Activated naive CD4-positive, alpha-beta T cell treated with anti-CD3 and anti-CD28 coated beads for 36 hours (primary cell): ENCODE results near the gene DTNB. TPM values are rescaled to one million over a fixed set of nuclear protein-coding genes. Genes with fewer than 3 reads are reported as not detected.

Source experiments
- CTCF ChIA-PET: fragments of 350-600 bp; sonication (Branson Sonifier 250); formaldehyde crosslinking; loops from one replicate; lab custom pipeline; 2021; ENCODE audit warnings: antibody characterized with exemption; lab: Charles Lee
- DNase-seq: peaks from one replicate; pipeline ENCODE4 v3.0.0-alpha.2; 2020
- H3K27ac Mint-ChIP-seq: one replicate; pipeline ENCODE4 v1.8.0; 2021; ENCODE audit warnings: mild to moderate bottlenecking, mixed read lengths
- H3K27me3 Mint-ChIP-seq: one replicate; pipeline ENCODE4 v1.8.0; 2021; ENCODE audit warnings: low read depth, mixed read lengths
- H3K36me3 Mint-ChIP-seq: one replicate; pipeline ENCODE4 v1.8.0; 2021; ENCODE audit warnings: low read depth, mixed read lengths
- H3K4me1 Mint-ChIP-seq: one replicate; pipeline ENCODE4 v1.8.0; 2021; ENCODE audit warnings: low read depth, mixed read lengths
- H3K4me3 Mint-ChIP-seq: one replicate; pipeline ENCODE4 v1.8.0; 2021; ENCODE audit warnings: mild to moderate bottlenecking, moderate library complexity, mixed read lengths
- H3K9me3 Mint-ChIP-seq: one replicate; pipeline ENCODE4 v1.8.0; 2021; ENCODE audit warnings: mixed read lengths
- intact Hi-C: fragments of 100-400 bp; cut with micrococcal nuclease; formaldehyde crosslinking; loops from one replicate; pipeline ENCODE4 v1.15.1; 2023
- total RNA-seq, 2 experiments: library from RNA; stranded (reverse); gene quantifications; one replicate each; pipeline ENCODE4 v1.2.3, GENCODE V29; 2021

Gene DTNB
- total RNA-seq, 2 experiments from 2014 or later = 27.2 to 27.6 TPM

- CTCF ChIA-PET = interaction anchor here (0.6 to 3.7 kb wide), 9 partner anchors 9 to 59 kb away, joined by 3 to 19 read pairs (median 4); no protein-coding TSS in a partner anchor
- intact Hi-C loops = loop anchor here (5.0 kb wide), 1 partner anchor 116 kb away; no protein-coding TSS in a partner anchor
- Mint-ChIP-seq H3K4me1 (peaks cover 74% of the 10 kb centered on the region), H3K27me3 (no peaks in the 10 kb centered on the region), H3K4me3 (no peak overlapping the region), H3K27ac (peak overlapping the region; percentile 76), H3K36me3 (no peaks in the 10 kb centered on the region), H3K9me3 (no peaks in the 10 kb centered on the region)
- DNase-seq = no peak
Observed at GRCh38 chr2:25336383-25336841, 337.0 kb downstream of the DTNB start.

- Mint-ChIP-seq H3K4me3 (no peak overlapping the region), H3K27ac (no peak overlapping the region), H3K4me1 (peaks cover 79% of the 10 kb centered on the region), H3K36me3 (no peaks in the 10 kb centered on the region), H3K9me3 (no peaks in the 10 kb centered on the region), H3K27me3 (no peaks in the 10 kb centered on the region)
- no peak for DNase-seq
- intact Hi-C loops = loop anchor here (5.0 kb wide), 1 partner anchor 116 kb away; no protein-coding TSS in a partner anchor
- CTCF ChIA-PET = interaction anchor here (0.6 to 2.4 kb wide), 6 partner anchors 8 to 41 kb away, joined by 3 to 10 read pairs (median 4); no protein-coding TSS in a partner anchor
Observed at GRCh38 chr2:25335971-25336370, 337.4 kb downstream of the DTNB start.

DNA sequence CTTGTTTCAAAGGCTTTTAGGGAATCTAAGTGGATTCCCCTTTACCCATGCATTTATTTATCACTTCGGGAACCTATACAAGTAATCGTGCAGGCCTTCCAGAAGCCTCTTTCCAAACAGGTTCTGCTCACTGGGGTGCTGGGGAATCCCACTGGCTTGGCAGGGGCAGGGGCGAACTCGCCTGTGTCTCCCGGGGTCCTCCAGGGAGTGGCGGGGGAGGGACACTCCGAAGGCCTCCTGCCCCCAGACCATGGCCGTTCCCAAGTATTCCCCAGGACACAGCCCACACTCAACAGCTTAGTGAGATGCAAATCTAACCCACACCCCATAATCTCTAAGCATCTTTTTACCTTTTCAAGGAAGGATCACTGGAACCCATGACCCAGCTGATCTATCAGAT is 338.2 kb downstream of the DTNB start:
- no peak overlapping the region for H3K27ac Mint-ChIP-seq
- intact Hi-C loops = loop anchor here (5.0 kb wide), 1 partner anchor 117 kb away; no protein-coding TSS in a partner anchor
- no peaks in the 10 kb centered on the region for H3K9me3 Mint-ChIP-seq
- H3K4me1 Mint-ChIP-seq = peaks cover 85% of the 10 kb centered on the region
- no peak for DNase-seq
- no peaks in the 10 kb centered on the region for H3K27me3 Mint-ChIP-seq
- no peaks in the 10 kb centered on the region for H3K36me3 Mint-ChIP-seq
- H3K4me3 Mint-ChIP-seq = no peak overlapping the region
- CTCF ChIA-PET = interaction anchor here (1.0 to 2.0 kb wide), 3 partner anchors 12 to 41 kb away, joined by 3 to 10 read pairs (median 8); no protein-coding TSS in a partner anchor

DNA sequence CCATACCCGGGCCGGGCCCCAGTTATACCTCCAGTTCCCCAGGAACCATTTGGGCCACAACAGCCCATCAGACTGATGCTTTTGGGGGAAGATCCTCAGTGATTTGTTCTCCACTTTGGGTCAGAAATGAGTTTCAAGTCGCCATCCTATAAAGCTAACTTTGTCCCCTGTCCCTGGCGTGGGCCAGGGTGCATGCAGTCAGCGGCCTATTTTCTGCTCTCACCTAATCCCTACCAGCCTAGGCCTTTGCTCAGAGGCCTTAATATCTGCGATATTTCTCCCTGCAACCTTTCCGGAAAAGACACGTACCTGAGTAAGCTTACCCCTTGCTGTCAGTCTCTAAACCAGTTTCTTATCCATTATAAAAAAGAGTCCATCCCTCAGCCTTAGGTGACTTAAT is 338.9 kb downstream of the DTNB start:
- no peaks in the 10 kb centered on the region for H3K27me3 Mint-ChIP-seq
- CTCF ChIA-PET = interaction anchor here (1.7 to 1.9 kb wide), 2 partner anchors 20 to 42 kb away, joined by 7 to 8 read pairs; no protein-coding TSS in a partner anchor

GRCh38 chr2:25333981-25334380 is 339.4 kb downstream of the DTNB start:
- Mint-ChIP-seq H3K36me3 (no peaks in the 10 kb centered on the region), H3K27me3 (no peaks in the 10 kb centered on the region), H3K9me3 (no peaks in the 10 kb centered on the region), H3K4me1 (peaks cover 85% of the 10 kb centered on the region), H3K4me3 (no peak overlapping the region), H3K27ac (no peak overlapping the region)
- intact Hi-C loops = loop anchor here (1.0 kb wide), 1 partner anchor 21 kb away; no protein-coding TSS in a partner anchor
- CTCF ChIA-PET = interaction anchor here (1.7 to 3.6 kb wide), 3 partner anchors 20 to 43 kb away, joined by 7 to 13 read pairs (median 8); no protein-coding TSS in a partner anchor
- DNase-seq = no peak

More for the DNA sequence above, 338.9 kb downstream of the DTNB start:
- intact Hi-C loops = loop anchor here (1.0 kb wide), 1 partner anchor 21 kb away; no protein-coding TSS in a partner anchor
- no peaks in the 10 kb centered on the region for H3K9me3 Mint-ChIP-seq
- H3K4me3 Mint-ChIP-seq = no peak overlapping the region
- no peaks in the 10 kb centered on the region for H3K36me3 Mint-ChIP-seq
- DNase-seq = no peak
- peak overlapping the region; percentile 27 for H3K27ac Mint-ChIP-seq
- peaks cover 89% of the 10 kb centered on the region for H3K4me1 Mint-ChIP-seq

- no peak for DNase-seq
- H3K4me3 Mint-ChIP-seq = no peak overlapping the region
- CTCF ChIA-PET = interaction anchor here (1.2 to 3.6 kb wide), 3 partner anchors 17 to 38 kb away, joined by 4 to 13 read pairs (median 9); no protein-coding TSS in a partner anchor
- no peaks in the 10 kb centered on the region for H3K9me3 Mint-ChIP-seq
- H3K27ac Mint-ChIP-seq = no peak overlapping the region
- H3K4me1 Mint-ChIP-seq = peaks cover 71% of the 10 kb centered on the region
- peaks cover 6% of the 10 kb centered on the region for H3K36me3 Mint-ChIP-seq
- intact Hi-C loops = no loop called here
- H3K27me3 Mint-ChIP-seq = no peaks in the 10 kb centered on the region
Observed at GRCh38 chr2:25332571-25332970, 340.8 kb downstream of the DTNB start.

DNA sequence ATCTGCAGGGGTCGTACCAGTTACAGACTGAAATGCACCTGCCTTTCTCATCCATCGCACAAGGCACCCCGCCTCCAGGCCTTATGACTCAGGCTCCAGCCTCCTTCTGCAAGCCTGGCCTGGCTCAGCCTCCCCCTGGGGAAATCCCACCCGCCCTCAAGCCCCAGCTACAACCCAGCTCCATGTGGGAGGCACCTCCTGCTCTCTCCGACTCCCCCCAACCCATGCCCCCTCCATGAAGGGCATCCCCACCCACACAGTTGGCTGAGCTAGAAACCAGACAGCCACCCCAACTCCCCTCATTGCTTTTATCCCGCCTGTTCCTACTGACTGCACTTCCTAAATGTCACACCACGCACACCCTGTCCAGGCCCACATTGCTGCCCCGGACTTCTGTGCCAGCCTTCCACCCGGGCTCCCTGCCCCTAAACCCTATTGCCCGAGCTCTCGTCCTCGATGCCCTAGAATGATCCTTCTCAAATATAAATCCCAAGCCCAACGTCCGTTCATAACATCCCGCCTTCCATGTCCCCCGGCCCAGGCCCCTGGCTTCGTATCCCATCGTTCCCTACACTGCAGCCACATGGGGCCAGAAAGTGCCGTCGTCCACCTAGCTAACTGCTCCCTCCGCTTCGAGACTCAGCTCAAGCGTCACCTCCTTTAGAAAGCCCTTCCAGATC is 341.6 kb downstream of the DTNB start:
- intact Hi-C loops = loop anchor here (1.0 kb wide), 1 partner anchor 18 kb away; no protein-coding TSS in a partner anchor
- H3K36me3 Mint-ChIP-seq = peaks cover 13% of the 10 kb centered on the region
- H3K9me3 Mint-ChIP-seq = peaks cover 4% of the 10 kb centered on the region
- no peak overlapping the region for H3K4me3 Mint-ChIP-seq
- no peak overlapping the region for H3K27ac Mint-ChIP-seq
- H3K27me3 Mint-ChIP-seq = no peaks in the 10 kb centered on the region
- H3K4me1 Mint-ChIP-seq = peaks cover 64% of the 10 kb centered on the region
- CTCF ChIA-PET = interaction anchor here (0.5 to 3.6 kb wide), 7 partner anchors 9 to 255 kb away, joined by 3 to 13 read pairs (median 7); no protein-coding TSS in a partner anchor
- peak; percentile 83 for DNase-seq

- H3K27me3 Mint-ChIP-seq = no peaks in the 10 kb centered on the region
- no peak for DNase-seq
- H3K9me3 Mint-ChIP-seq = peaks cover 11% of the 10 kb centered on the region
- peaks cover 60% of the 10 kb centered on the region for H3K4me1 Mint-ChIP-seq
- CTCF ChIA-PET = interaction anchor here (1.1 to 3.6 kb wide), 5 partner anchors 8 to 31 kb away, joined by 5 to 13 read pairs (median 7); no protein-coding TSS in a partner anchor
- peak overlapping the region; percentile 26 for H3K27ac Mint-ChIP-seq
- no peak overlapping the region for H3K4me3 Mint-ChIP-seq
- peaks cover 21% of the 10 kb centered on the region for H3K36me3 Mint-ChIP-seq
- intact Hi-C loops = loop anchor here (1.0 kb wide), 1 partner anchor 17 kb away; no protein-coding TSS in a partner anchor
Observed at GRCh38 chr2:25330937-25331336, 342.4 kb downstream of the DTNB start.

DNA sequence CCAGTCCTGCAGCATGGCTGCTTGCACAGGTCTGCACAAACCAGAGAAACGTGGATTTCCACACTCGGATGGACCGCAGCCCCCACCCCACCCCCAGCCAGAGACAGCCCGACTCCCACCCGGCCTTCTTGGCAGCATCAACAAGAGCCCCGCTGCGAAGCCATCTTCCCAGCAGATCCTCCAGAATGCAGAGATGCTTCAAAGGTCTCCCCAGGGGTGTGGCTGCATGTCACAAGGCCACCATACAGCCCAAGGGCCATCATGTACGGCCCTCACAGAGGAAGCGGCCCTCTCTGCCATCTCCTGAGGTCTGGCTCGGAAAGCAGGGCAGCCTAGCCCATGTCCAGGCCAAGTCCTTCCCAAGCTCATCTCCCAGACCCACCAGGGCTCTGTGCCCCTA is 343.1 kb downstream of the DTNB start:
- CTCF ChIA-PET = interaction anchor here (1.1 to 2.6 kb wide), 2 partner anchors 17 to 32 kb away, joined by 5 to 7 read pairs; no protein-coding TSS in a partner anchor

GRCh38 chr2:25328152-25329085 is 345.0 kb downstream of the DTNB start:
- H3K4me1 Mint-ChIP-seq = peaks cover 63% of the 10 kb centered on the region
- H3K27ac Mint-ChIP-seq = no peak overlapping the region
- no peak overlapping the region for H3K4me3 Mint-ChIP-seq
- intact Hi-C loops = no loop called here
- H3K36me3 Mint-ChIP-seq = peaks cover 25% of the 10 kb centered on the region
- peaks cover 15% of the 10 kb centered on the region for H3K9me3 Mint-ChIP-seq
- H3K27me3 Mint-ChIP-seq = no peaks in the 10 kb centered on the region
- CTCF ChIA-PET = interaction anchor here (1.4 to 2.7 kb wide), 2 partner anchors 9 to 34 kb away, joined by 7 read pairs; no protein-coding TSS in a partner anchor
- no peak for DNase-seq

More for the DNA sequence above, 343.1 kb downstream of the DTNB start:
- no peak for DNase-seq
- H3K27ac Mint-ChIP-seq = no peak overlapping the region
- H3K4me3 Mint-ChIP-seq = no peak overlapping the region
- H3K4me1 Mint-ChIP-seq = peaks cover 61% of the 10 kb centered on the region
- H3K36me3 Mint-ChIP-seq = peaks cover 25% of the 10 kb centered on the region
- intact Hi-C loops = no loop called here
- peaks cover 15% of the 10 kb centered on the region for H3K9me3 Mint-ChIP-seq
- no peaks in the 10 kb centered on the region for H3K27me3 Mint-ChIP-seq
